Adipose tissue (tissue), 3 donors: ENCODE results near the gene RBSN. TPM values are rescaled to one million over a fixed set of nuclear protein-coding genes. Genes with fewer than 3 reads are reported as not detected.
"Not testable (repeated sequence)": the region's sequence is repeated elsewhere in the genome, so short reads cannot be mapped to it uniquely, and the experiment has no call there.

Experiments used
- H3K27ac ChIP-seq: one replicate; pipeline ENCODE4 v1.5.1; 2013; ENCODE audit warnings: low read depth, low read length
- WGBS, 3 donors: extraction: QIAGEN DNeasy Blood & Tissue Kit; methylation state at CpG; one replicate each; pipeline ENCODE4 v1.1.7; 2013; 5-methylcytosine and 5-hydroxymethylcytosine counted together
- polyA plus RNA-seq, 3 donors: library from polyadenylated mRNA; stranded (reverse); fragments of 200-250 nt; gene quantifications; one replicate each; pipeline ENCODE4 v1.2.3, GENCODE V29; 2013
- donor health status: healthy with polysubstance abuse.
- donor health status: Bipolar disorder and iron deficiency.
- donor health status: healthy.

The RBSN gene
- 10 to 100 TPM in 1 of 3 donors, 1 to 10 TPM in 2; 3.5 to 13.6 (median 9.5) TPM for polyA plus RNA-seq

GRCh38 chr3:15098503-15099363, at the start of gene RBSN:
RBSN (minus strand) TSS chr3:15099148; CDS start chr3:15096120, 3,028 bp downstream.
- H3K27ac ChIP-seq, result no peak within 1 kb of the TSS
- WGBS, 3 donors, result 1% methylated on average over 72 of the region's 72 CpGs

GRCh38 chr3:15148614-15149013, 49.7 kb upstream of the RBSN start:
- WGBS, 3 donors, result 34 to 55% (median 45%) methylated on average over 3 of the region's 3 CpGs
- no peak overlapping the region for H3K27ac ChIP-seq

- H3K27ac ChIP-seq, result not testable (repeated sequence)
- WGBS, 3 donors, result 35 to 71% (median 69%) methylated on average over 4 of the region's 4 CpGs
These were observed 37.9 kb upstream of the RBSN start for GRCh38 chr3:15136885-15137284.

GRCh38 chr3:15134968-15135367, 36.0 kb upstream of the RBSN start:
- H3K27ac ChIP-seq, result not testable (repeated sequence)
- WGBS, 3 donors, result 93 to 100% (median 95%) methylated on average over 2 of the region's 2 CpGs

- H3K27ac ChIP-seq, result not testable (repeated sequence)
- WGBS, 3 donors, result 33% methylated on average over 1 of the region's 4 CpGs; no CpG with 5 or more reads in 2 of the 3 donors
These were observed 29.5 kb upstream of the RBSN start for GRCh38 chr3:15128403-15128802.

GRCh38 chr3:15126975-15127374, 28.0 kb upstream of the RBSN start:
- H3K27ac ChIP-seq, result not testable (repeated sequence)
- WGBS, 3 donors, result 60 to 70% (median 65%) methylated on average over 2 of the region's 2 CpGs

- H3K27ac ChIP-seq, result no peak overlapping the region
- WGBS, 3 donors, result 92 to 95% (median 92%) methylated on average over 4 of the region's 4 CpGs
These were observed 23.4 kb upstream of the RBSN start for GRCh38 chr3:15122398-15122797.

- 75 to 84% (median 75%) methylated on average over 3 of the region's 3 CpGs for WGBS, 3 donors
- no peak overlapping the region for H3K27ac ChIP-seq
These were observed 23.0 kb upstream of the RBSN start for GRCh38 chr3:15121936-15122335.

GRCh38 chr3:15120986-15121385, 22.0 kb upstream of the RBSN start:
- no peak overlapping the region for H3K27ac ChIP-seq
- WGBS, 3 donors, result 29 to 41% (median 38%) methylated on average over 2 of the region's 2 CpGs

GRCh38 chr3:15117011-15117410, 18.1 kb upstream of the RBSN start:
- 82 to 93% (median 89%) methylated on average over 3 of the region's 3 CpGs for WGBS, 3 donors
- no peak overlapping the region for H3K27ac ChIP-seq

GRCh38 chr3:15116032-15116669, 17.2 kb upstream of the RBSN start:
- no peak overlapping the region for H3K27ac ChIP-seq
- WGBS, 3 donors, result 53 to 95% (median 93%) methylated on average over 2 of the region's 2 CpGs

GRCh38 chr3:15114466-15115358, 15.8 kb upstream of the RBSN start:
- WGBS, 3 donors, result 63 to 69% (median 68%) methylated on average over 10 of the region's 10 CpGs
- H3K27ac ChIP-seq, result no peak overlapping the region

- 75 to 82% (median 80%) methylated on average over 3 of the region's 3 CpGs for WGBS, 3 donors
- no peak overlapping the region for H3K27ac ChIP-seq
These were observed 14.9 kb upstream of the RBSN start for GRCh38 chr3:15113884-15114283.

- WGBS, 3 donors, result 41 to 61% (median 42%) methylated on average over 6 of the region's 6 CpGs
- no peak overlapping the region for H3K27ac ChIP-seq
These were observed 14.5 kb upstream of the RBSN start for GRCh38 chr3:15113471-15113870.

- WGBS, 3 donors, result 67 to 74% (median 71%) methylated on average over 3 of the region's 3 CpGs
- no peak overlapping the region for H3K27ac ChIP-seq
These were observed 13.1 kb upstream of the RBSN start for GRCh38 chr3:15112011-15112410.

- 66 to 76% (median 69%) methylated on average over 4 of the region's 4 CpGs for WGBS, 3 donors
- no peak overlapping the region for H3K27ac ChIP-seq
These were observed 11.3 kb upstream of the RBSN start for GRCh38 chr3:15110206-15110605.

- WGBS, 3 donors, result 81 to 85% (median 81%) methylated on average over 4 of the region's 4 CpGs
- H3K27ac ChIP-seq, result no peak overlapping the region
These were observed 9.9 kb upstream of the RBSN start for GRCh38 chr3:15108869-15109268.

- H3K27ac ChIP-seq, result no peak overlapping the region
- 18 to 19% (median 18%) methylated on average over 11 of the region's 11 CpGs for WGBS, 3 donors
These were observed 9.2 kb upstream of the RBSN start for GRCh38 chr3:15108082-15108545.
